HG03095 (cell line): ENCODE results near the gene PSPC1.

Experiments
- ATAC-seq: cut with Tn5 transposase; IDR thresholded peaks from one replicate; pipeline ENCODE4 v1.9.1; 2021; ENCODE audit warnings: moderate library complexity; ENCODE audit not compliant: unreplicated experiment

Gene PSPC1

DNA sequence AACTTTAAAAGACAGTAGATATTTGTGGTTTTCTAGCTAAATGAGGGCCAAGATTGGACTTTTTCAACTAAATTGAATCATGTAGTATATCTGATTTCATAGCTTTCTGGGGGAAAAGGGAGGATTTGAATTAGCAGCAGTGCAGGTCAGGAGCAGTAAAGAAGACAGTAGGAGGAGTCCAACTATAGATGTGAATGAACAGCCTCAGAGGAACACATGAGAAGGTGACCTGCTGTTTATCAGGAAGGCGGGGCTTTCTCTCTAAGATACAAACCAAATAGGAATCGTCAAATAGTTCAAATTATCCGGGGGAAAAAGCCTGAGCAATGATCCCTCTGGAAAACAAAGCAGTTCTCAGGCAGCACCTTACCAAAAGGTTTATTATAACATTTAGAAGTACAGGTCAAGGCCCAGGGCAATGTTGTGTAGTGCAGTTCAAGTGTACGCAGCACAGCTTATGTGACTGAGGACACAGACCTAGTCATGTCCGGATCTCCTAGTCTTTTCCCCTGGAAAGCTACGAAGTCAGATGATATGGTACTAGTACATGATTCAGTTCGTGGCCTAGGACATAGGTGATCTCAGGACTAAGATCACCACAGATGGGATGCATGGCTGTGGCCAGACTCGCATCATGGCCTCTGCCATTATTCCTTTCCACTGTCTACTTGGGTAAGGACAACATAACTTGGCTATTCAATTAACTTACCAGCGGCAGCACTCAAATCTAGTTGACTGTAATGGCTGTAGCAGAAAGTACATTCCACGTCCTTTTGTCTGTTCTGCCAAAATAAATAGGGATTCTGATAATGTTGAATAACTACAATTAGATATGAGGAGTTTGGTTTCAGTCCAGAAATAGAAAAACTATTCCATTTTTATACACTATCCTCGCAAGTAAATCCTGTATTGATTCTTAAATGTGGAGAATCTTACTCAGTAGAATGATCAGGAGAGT, 109.0 kb downstream of the PSPC1 start:
- ATAC-seq: no peak

DNA sequence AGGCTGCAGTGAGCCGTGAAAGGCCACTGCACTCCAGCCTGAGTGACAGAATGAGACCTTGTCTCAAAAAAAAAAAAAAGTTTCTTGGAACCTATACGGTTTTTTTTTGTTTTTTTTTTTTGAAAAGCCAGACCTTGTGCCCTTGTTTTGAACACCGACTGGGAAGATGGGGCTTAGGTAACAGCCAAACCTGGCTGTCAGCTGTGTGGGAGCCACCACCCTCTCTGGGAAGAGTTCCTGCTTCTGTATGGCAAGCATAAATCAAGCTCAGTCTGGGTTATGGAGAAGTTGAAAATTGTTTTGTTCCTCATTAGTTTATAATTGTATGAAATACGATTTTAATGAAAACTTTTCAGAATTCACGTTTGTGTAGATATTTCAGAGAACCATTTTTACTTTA, 109.8 kb downstream of the PSPC1 start:
- no peak for ATAC-seq

- no peak for ATAC-seq
Observed at GRCh38 chr13:19670147-19670546, 112.6 kb downstream of the PSPC1 start.

- no peak for ATAC-seq
Observed at GRCh38 chr13:19668778-19669177, 114.0 kb downstream of the PSPC1 start.

- no peak for ATAC-seq
Observed at GRCh38 chr13:19665427-19665859, 117.3 kb downstream of the PSPC1 start.

GRCh38 chr13:19664481-19665230, 118.1 kb downstream of the PSPC1 start:
- no peak for ATAC-seq

GRCh38 chr13:19663416-19663979, 119.2 kb downstream of the PSPC1 start:
- no peak for ATAC-seq

DNA sequence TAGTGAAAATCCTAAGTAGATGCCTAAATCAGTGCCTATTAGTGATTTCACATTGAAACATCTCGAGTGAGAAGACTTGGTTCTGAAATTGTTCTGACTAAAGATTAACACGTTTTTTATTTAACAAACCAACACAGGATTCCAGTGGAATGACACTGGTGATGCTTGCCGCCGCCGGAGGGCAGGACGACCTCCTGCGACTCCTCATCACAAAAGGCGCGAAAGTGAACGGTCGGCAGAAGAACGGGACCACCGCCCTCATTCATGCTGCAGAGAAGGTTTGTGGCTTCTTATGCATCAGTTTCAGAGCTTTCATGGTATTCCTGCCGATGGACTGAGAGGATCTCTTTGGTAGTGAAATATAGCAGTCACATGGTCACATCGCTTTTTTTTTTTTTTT, 121.2 kb downstream of the PSPC1 start:
- ATAC-seq: no peak

DNA sequence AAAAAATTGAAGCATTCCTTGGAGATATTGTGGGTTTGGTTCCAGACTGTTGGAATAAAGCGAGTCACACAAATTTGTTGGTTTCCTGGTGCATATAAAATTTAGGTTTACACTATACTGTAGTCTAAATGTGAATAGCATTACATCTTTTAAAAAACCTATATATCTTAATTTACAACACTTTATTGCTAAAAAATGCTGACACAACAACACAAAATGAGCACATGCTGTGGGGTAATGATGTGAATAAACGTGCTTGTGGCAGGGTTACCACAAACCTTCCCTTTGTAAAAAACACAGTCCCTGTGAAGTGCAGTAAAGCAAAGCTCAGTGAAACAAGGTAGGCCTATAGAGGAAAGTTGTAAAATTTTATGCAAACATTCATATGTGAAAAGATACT, 121.6 kb downstream of the PSPC1 start:
- ATAC-seq: no peak

- no peak for ATAC-seq
Observed at GRCh38 chr13:19658831-19659230, 123.9 kb downstream of the PSPC1 start.

DNA sequence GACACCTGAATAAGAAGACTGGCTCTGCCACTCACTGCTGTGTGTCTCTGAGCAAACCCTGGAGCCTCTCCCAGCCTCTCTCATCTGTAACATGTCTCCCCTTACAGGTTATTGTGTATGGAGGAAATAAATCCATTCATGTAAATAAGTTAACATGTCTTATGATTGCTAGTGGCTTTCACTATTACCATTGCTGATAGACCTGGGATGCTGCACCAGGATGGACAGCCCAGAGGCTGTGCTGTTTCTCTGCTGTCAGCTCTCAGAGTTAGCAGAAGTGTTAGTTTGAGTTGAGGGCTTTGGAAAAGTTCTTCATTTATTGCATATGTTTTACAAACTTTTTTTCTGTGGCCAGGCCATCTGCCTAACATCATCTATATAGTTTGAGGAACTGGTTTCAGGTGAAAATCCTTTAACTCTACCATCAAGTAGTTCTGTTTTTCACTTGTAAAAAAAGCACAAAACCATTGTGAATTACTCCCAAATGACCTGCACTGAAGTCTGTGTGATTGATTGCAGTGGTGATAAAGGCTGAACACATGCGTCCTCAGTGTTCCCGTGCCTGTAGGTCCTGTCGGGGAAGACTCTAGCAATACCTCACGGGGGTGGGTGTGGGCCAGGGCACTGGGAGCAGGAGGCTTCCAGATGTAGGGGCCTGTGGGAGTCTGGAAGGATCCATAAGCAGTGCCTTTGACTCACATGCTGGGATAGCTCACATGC, 124.7 kb downstream of the PSPC1 start:
- no peak for ATAC-seq
